Measurements from ENCODE around the gene CTSE.

DNA sequence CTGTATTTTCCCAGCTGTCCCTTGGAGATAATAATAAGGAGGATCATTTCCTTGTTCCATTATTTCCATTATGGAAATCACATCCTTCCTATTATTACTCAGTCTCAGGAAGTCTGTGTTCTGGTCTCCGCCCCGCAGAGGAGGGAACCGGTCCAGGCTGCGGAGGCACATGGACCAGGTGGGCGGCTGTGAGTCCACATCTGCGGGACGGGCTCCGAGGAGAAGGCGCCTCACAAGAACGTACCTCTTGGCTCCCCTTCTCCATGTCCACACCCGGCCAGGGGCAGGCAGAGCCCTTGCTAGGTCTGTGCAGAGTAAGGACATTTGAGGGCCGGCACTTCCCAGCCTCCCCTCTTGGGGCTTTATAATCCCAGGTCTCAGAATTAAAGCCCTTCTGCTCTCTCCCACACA, 35.1 kb downstream of the CTSE start:
- TF ChIP-seq, protein P1, sequence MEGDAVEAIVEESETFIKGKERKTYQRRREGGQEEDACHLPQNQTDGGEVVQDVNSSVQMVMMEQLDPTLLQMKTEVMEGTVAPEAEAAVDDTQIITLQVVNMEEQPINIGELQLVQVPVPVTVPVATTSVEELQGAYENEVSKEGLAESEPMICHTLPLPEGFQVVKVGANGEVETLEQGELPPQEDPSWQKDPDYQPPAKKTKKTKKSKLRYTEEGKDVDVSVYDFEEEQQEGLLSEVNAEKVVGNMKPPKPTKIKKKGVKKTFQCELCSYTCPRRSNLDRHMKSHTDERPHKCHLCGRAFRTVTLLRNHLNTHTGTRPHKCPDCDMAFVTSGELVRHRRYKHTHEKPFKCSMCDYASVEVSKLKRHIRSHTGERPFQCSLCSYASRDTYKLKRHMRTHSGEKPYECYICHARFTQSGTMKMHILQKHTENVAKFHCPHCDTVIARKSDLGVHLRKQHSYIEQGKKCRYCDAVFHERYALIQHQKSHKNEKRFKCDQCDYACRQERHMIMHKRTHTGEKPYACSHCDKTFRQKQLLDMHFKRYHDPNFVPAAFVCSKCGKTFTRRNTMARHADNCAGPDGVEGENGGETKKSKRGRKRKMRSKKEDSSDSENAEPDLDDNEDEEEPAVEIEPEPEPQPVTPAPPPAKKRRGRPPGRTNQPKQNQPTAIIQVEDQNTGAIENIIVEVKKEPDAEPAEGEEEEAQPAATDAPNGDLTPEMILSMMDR (conservative IDR thresholded peaks at IDR 0.05; ENCODE audit: low read depth, low read length), result no peak
- no peak for TF ChIP-seq POLR2A (IDR thresholded peaks at IDR 0.05; ENCODE audit: low read depth, low read length)
- no peak for TF ChIP-seq MXI1 (IDR thresholded peaks at IDR 0.05; ENCODE audit: borderline replicate concordance, low read depth, low read length)
- TF ChIP-seq FOS (IDR thresholded peaks at IDR 0.05; ENCODE audit: low read depth, low read length), result no peak
- TF ChIP-seq, protein P2, sequence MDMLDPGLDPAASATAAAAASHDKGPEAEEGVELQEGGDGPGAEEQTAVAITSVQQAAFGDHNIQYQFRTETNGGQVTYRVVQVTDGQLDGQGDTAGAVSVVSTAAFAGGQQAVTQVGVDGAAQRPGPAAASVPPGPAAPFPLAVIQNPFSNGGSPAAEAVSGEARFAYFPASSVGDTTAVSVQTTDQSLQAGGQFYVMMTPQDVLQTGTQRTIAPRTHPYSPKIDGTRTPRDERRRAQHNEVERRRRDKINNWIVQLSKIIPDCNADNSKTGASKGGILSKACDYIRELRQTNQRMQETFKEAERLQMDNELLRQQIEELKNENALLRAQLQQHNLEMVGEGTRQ (IDR thresholded peaks at IDR 0.05; ENCODE audit: low read depth, low read length), result no peak
- no peak for TF ChIP-seq BHLHE40 (IDR thresholded peaks at IDR 0.05; ENCODE audit: low read depth, low read length)
- no peak for TF ChIP-seq CEBPB (IDR thresholded peaks at IDR 0.05; ENCODE audit: low read depth, low read length)
- no peak for TF ChIP-seq RAD21 (IDR thresholded peaks at IDR 0.05; ENCODE audit: low read length)
- no peak for TF ChIP-seq SMC3 (IDR thresholded peaks at IDR 0.05; ENCODE audit: low read depth, low read length)
